ENCODE measurements around the gene ZNF134. TPM values are rescaled to one million over a fixed set of nuclear protein-coding genes. Genes with fewer than 3 reads are reported as not detected.

Gene ZNF134
- polyA plus RNA-seq, 1 donor from 2014 or later: 40.7 TPM

DNA sequence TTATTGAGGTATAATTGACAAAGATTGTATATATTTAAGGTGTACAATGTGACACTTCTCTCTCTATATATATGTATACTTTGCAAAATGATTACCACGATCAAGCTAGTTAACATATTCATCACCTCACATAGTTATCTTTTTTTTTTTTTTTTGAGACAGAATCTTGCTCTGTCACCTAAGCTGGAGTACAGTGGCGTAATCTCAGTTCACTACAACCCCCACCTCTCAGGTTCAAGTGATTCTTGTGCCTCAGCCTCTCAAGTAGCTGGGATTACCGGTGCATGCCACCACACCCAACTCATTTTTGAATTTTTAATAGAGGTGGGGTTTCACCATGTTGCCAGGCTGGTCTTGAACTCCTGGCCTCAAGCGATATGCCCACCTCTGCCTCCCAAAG is 58.4 kb downstream of the ZNF134 start:
- Histone ChIP-seq H3K27ac (ENCODE audit: low read length) (no peak overlapping the region), H3K4me2 (ENCODE audit: low read length) (no peak overlapping the region), H3F3A (ENCODE audit: insufficient read depth, low read length, poor library complexity, severe bottlenecking) (no peaks in the 10 kb centered on the region), H2AFZ (ENCODE audit: low read depth, low read length) (no peak overlapping the region), H3K27me3 (ENCODE audit: insufficient read depth, low read depth, low read length) (peaks cover 5% of the 10 kb centered on the region), H3K9me2 (ENCODE audit: insufficient read depth, low read length) (no peaks in the 10 kb centered on the region), H3K36me3 (ENCODE audit: insufficient read depth, low read length) (no peaks in the 10 kb centered on the region), H3K4me3 (ENCODE audit: low read length) (no peak overlapping the region), H3K9ac (ENCODE audit: low read length) (no peak overlapping the region), H4K20me1 (ENCODE audit: insufficient read depth) (no peaks in the 10 kb centered on the region), H3K79me2 (replicated peaks; ENCODE audit: insufficient read depth, low read length) (no peaks in the 10 kb centered on the region), H3K9me3 (ENCODE audit: low read length) (no peaks in the 10 kb centered on the region)
- no peak for TF ChIP-seq POLR2AphosphoS5 (IDR thresholded peaks at IDR 0.05)
- no peak for TF ChIP-seq EZH2 (IDR thresholded peaks at IDR 0.05; ENCODE audit: borderline replicate concordance, insufficient read depth, low read length, poor library complexity, severe bottlenecking)
- TF ChIP-seq MXI1 (conservative IDR thresholded peaks at IDR 0.05; ENCODE audit: poor library complexity, severe bottlenecking): no peak
- TF ChIP-seq EP300 (conservative IDR thresholded peaks at IDR 0.05; ENCODE audit: poor library complexity, severe bottlenecking): no peak
- TF ChIP-seq, protein P1, sequence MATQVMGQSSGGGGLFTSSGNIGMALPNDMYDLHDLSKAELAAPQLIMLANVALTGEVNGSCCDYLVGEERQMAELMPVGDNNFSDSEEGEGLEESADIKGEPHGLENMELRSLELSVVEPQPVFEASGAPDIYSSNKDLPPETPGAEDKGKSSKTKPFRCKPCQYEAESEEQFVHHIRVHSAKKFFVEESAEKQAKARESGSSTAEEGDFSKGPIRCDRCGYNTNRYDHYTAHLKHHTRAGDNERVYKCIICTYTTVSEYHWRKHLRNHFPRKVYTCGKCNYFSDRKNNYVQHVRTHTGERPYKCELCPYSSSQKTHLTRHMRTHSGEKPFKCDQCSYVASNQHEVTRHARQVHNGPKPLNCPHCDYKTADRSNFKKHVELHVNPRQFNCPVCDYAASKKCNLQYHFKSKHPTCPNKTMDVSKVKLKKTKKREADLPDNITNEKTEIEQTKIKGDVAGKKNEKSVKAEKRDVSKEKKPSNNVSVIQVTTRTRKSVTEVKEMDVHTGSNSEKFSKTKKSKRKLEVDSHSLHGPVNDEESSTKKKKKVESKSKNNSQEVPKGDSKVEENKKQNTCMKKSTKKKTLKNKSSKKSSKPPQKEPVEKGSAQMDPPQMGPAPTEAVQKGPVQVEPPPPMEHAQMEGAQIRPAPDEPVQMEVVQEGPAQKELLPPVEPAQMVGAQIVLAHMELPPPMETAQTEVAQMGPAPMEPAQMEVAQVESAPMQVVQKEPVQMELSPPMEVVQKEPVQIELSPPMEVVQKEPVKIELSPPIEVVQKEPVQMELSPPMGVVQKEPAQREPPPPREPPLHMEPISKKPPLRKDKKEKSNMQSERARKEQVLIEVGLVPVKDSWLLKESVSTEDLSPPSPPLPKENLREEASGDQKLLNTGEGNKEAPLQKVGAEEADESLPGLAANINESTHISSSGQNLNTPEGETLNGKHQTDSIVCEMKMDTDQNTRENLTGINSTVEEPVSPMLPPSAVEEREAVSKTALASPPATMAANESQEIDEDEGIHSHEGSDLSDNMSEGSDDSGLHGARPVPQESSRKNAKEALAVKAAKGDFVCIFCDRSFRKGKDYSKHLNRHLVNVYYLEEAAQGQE (IDR thresholded peaks at IDR 0.05; ENCODE audit: borderline replicate concordance): no peak
- TF ChIP-seq, protein P2, sequence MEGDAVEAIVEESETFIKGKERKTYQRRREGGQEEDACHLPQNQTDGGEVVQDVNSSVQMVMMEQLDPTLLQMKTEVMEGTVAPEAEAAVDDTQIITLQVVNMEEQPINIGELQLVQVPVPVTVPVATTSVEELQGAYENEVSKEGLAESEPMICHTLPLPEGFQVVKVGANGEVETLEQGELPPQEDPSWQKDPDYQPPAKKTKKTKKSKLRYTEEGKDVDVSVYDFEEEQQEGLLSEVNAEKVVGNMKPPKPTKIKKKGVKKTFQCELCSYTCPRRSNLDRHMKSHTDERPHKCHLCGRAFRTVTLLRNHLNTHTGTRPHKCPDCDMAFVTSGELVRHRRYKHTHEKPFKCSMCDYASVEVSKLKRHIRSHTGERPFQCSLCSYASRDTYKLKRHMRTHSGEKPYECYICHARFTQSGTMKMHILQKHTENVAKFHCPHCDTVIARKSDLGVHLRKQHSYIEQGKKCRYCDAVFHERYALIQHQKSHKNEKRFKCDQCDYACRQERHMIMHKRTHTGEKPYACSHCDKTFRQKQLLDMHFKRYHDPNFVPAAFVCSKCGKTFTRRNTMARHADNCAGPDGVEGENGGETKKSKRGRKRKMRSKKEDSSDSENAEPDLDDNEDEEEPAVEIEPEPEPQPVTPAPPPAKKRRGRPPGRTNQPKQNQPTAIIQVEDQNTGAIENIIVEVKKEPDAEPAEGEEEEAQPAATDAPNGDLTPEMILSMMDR (IDR thresholded peaks at IDR 0.05; ENCODE audit: poor library complexity, severe bottlenecking): no peak
- no peak for TF ChIP-seq RAD21 (conservative IDR thresholded peaks at IDR 0.05)
- TF ChIP-seq SMC3 (conservative IDR thresholded peaks at IDR 0.05; ENCODE audit: poor library complexity): no peak
- no peak for TF ChIP-seq TAF1 (IDR thresholded peaks at IDR 0.05; ENCODE audit: low read depth)

Other genes starting within 250 kb of the ZNF134 start
- gene ZNF548, start 224.4 kb upstream of the ZNF134 start, polyA plus RNA-seq: 59.0 and 78.7 TPM in 2 replicates
- 26.3 and 32.1 TPM in 2 replicates for gene ZNF17, start 203.1 kb upstream of the ZNF134 start, polyA plus RNA-seq
- gene ZNF749, start 178.9 kb upstream of the ZNF134 start, polyA plus RNA-seq: 22.1 and 24.2 TPM in 2 replicates
- 5.4 and 6.2 TPM in 2 replicates for gene VN1R1, start 157.1 kb upstream of the ZNF134 start, polyA plus RNA-seq
- 24.0 and 29.7 TPM in 2 replicates for gene ZNF772, start 136.7 kb upstream of the ZNF134 start, polyA plus RNA-seq
- 34.5 and 46.3 TPM in 2 replicates for gene ZNF419, start 126.5 kb upstream of the ZNF134 start, polyA plus RNA-seq
- 17.2 and 23.3 TPM in 2 replicates for gene ZNF773, start 114.3 kb upstream of the ZNF134 start, polyA plus RNA-seq
- gene ZNF549, start 86.9 kb upstream of the ZNF134 start, polyA plus RNA-seq: 17.9 and 24.0 TPM in 2 replicates
- gene ZNF550, start 54.4 kb upstream of the ZNF134 start, polyA plus RNA-seq: 21.5 and 21.9 TPM in 2 replicates
- 6.3 and 6.4 TPM in 2 replicates for gene ZNF416, start 35.3 kb upstream of the ZNF134 start, polyA plus RNA-seq
- gene ZIK1, start 30.1 kb upstream of the ZNF134 start, polyA plus RNA-seq: 19.4 and 25.2 TPM in 2 replicates
- 10.2 and 11.6 TPM in 2 replicates for gene ZNF530, start 14.4 kb upstream of the ZNF134 start, polyA plus RNA-seq
- 47.6 and 53.0 TPM in 2 replicates for gene ZNF211, start 18.9 kb downstream of the ZNF134 start, polyA plus RNA-seq
- not detected in 2 replicates for gene ZSCAN4, start 54.7 kb downstream of the ZNF134 start, polyA plus RNA-seq
- 9.3 and 16.1 TPM in 2 replicates for gene ZNF551, start 67.7 kb downstream of the ZNF134 start, polyA plus RNA-seq
- gene ZNF154, start 95.0 kb downstream of the ZNF134 start, polyA plus RNA-seq: 25.1 and 25.5 TPM in 2 replicates
- gene ZNF671, start 113.4 kb downstream of the ZNF134 start, polyA plus RNA-seq: 14.8 and 26.2 TPM in 2 replicates
- 54.7 and 62.3 TPM in 2 replicates for gene ZNF776, start 132.6 kb downstream of the ZNF134 start, polyA plus RNA-seq
- 22.0 and 23.7 TPM in 2 replicates for gene ZNF586, start 155.4 kb downstream of the ZNF134 start, polyA plus RNA-seq
- gene ZNF552, start 200.7 kb downstream of the ZNF134 start, polyA plus RNA-seq: 6.0 and 8.8 TPM in 2 replicates
- gene ZNF587B, start 216.1 kb downstream of the ZNF134 start, polyA plus RNA-seq: 5.7 and 6.7 TPM in 2 replicates
- 16.8 and 23.3 TPM in 2 replicates for gene ZNF587, start 235.6 kb downstream of the ZNF134 start, polyA plus RNA-seq